Caco-2 (cell line): ENCODE measurements around the gene C2orf80. TPM values are rescaled to one million over a fixed set of nuclear protein-coding genes. Genes with fewer than 3 reads are reported as not detected.

Experiments used
- BruUV-seq: library from RNA; stranded (reverse); fragments of 400-500 nt; replicated peaks from 2 replicates; lab custom pipeline; 2021; lab: Mats Ljungman, UMichigan
- CTCF ChIA-PET: fragments of 300-600 bp; sonication (Branson Sonifier 250); formaldehyde crosslinking; loops from one replicate; lab custom pipeline; 2022; ENCODE audit warnings: antibody characterized with exemption; lab: Charles Lee
- POLR2A ChIA-PET: fragments of 300-600 bp; sonication (Branson Sonifier 250); formaldehyde crosslinking; loops from one replicate; lab custom pipeline; 2022; ENCODE audit warnings: antibody characterized with exemption; lab: Charles Lee
- DNase-seq, 2 experiments: peaks; one replicate each; pipeline versions ENCODE4 v3.0.0 to v3.0.0-alpha.2; 2020 to 2022
- H3K27me3 ChIP-seq: replicated peaks from 2 replicates; pipeline ENCODE4 v1.6.0; 2011; ENCODE audit warnings: low read length; ENCODE audit not compliant: control insufficient read depth, insufficient read depth
- H3K36me3 ChIP-seq: 2 replicates; pipeline ENCODE4 v1.5.1; 2011; ENCODE audit warnings: low read length; ENCODE audit not compliant: control insufficient read depth, insufficient read depth
- H3K4me1 ChIP-seq: fragments of 250-450 bp; sonication (Bioruptor Pico); 2 replicates; pipeline ENCODE4 v1.5.1; 2020; ENCODE audit warnings: mild to moderate bottlenecking
- H3K4me3 ChIP-seq: 2 replicates; pipeline ENCODE4 v1.5.1; 2011; ENCODE audit warnings: low read depth, mild to moderate bottlenecking, control low read depth, low read length
- H3K9me3 ChIP-seq: fragments of 250-450 bp; sonication (Bioruptor Pico); 2 replicates; pipeline ENCODE4 v1.5.1; 2020; ENCODE audit warnings: mild to moderate bottlenecking, moderate library complexity
- H3K27ac Mint-ChIP-seq: one replicate; pipeline ENCODE4 v1.8.0; 2022; ENCODE audit warnings: mixed read lengths; ENCODE audit not compliant: unreplicated experiment
- H3K27me3 Mint-ChIP-seq: one replicate; pipeline ENCODE4 v1.8.0; 2022; ENCODE audit warnings: mixed read lengths; ENCODE audit not compliant: insufficient read depth, unreplicated experiment
- H3K36me3 Mint-ChIP-seq: one replicate; pipeline ENCODE4 v1.8.0; 2022; ENCODE audit warnings: mild to moderate bottlenecking, mixed read lengths; ENCODE audit not compliant: insufficient read depth, unreplicated experiment
- H3K4me1 Mint-ChIP-seq: one replicate; pipeline ENCODE4 v1.8.0; 2022; ENCODE audit warnings: low read depth, mixed read lengths; ENCODE audit not compliant: unreplicated experiment
- H3K4me3 Mint-ChIP-seq: one replicate; pipeline ENCODE4 v1.8.0; 2022; ENCODE audit warnings: mild to moderate bottlenecking, moderate library complexity, mixed read lengths; ENCODE audit not compliant: unreplicated experiment
- H3K9me3 Mint-ChIP-seq: one replicate; pipeline ENCODE4 v1.8.0; 2022; ENCODE audit warnings: mixed read lengths; ENCODE audit not compliant: unreplicated experiment
- CTCF ChIP-seq, 2 experiments: fragments of 200-600 bp in 1 of 2; IDR thresholded peaks; 1 replicate in 1 of 2; 2 replicates in 1 of 2; pipeline versions ENCODE4 v1.5.1 to v1.8.0; 2011 to 2022; ENCODE audit warnings: antibody characterized with exemption in 1 of 2, control low read depth in 1 of 2, inconsistent platforms in 1 of 2, low read depth in 1 of 2, low read length in 1 of 2, mild to moderate bottlenecking in 1 of 2, moderate library complexity in 1 of 2; ENCODE audit not compliant: insufficient read depth in 1 of 2, severe bottlenecking in 1 of 2, unreplicated experiment in 1 of 2
- intact Hi-C: fragments of 100-400 bp; cut with micrococcal nuclease; formaldehyde crosslinking; loops from one replicate; pipeline ENCODE4 v1.10.0; 2022; ENCODE audit not compliant: unreplicated experiment
- total RNA-seq: library from RNA; stranded (reverse); gene quantifications from 2 replicates; pipeline ENCODE4 v1.2.3, GENCODE V29; 2022

The C2orf80 gene
- total RNA-seq, 1 experiment from 2014 or later, result not detected

GRCh38 chr2:208136716-208137094 is 53.1 kb downstream of the C2orf80 start:
- intact Hi-C loops, result no loop called here
- peaks cover 22% of the 10 kb centered on the region for H3K4me1 Mint-ChIP-seq
- CTCF ChIA-PET, result no interaction called here
- peaks cover 12% of the 10 kb centered on the region for H3K9me3 Mint-ChIP-seq
- H3K4me3 ChIP-seq, result no peak overlapping the region
- no peaks in the 10 kb centered on the region for H3K36me3 Mint-ChIP-seq
- TF ChIP-seq CTCF (IDR thresholded peaks at IDR 0.05; ENCODE audit: insufficient read depth in 1 of 2, low read depth in 1 of 2, low read length in 1 of 2, severe bottlenecking in 1 of 2, unreplicated experiment in 1 of 2), result no peak
- H3K27me3 Mint-ChIP-seq, result no peaks in the 10 kb centered on the region
- BruUV-seq, result no TSS peak
- H3K27me3 ChIP-seq, result no peaks in the 10 kb centered on the region
- DNase-seq, result no peak
- H3K36me3 ChIP-seq, result no peaks in the 10 kb centered on the region
- peaks cover 31% of the 10 kb centered on the region for H3K4me1 ChIP-seq
- no peak overlapping the region for H3K4me3 Mint-ChIP-seq
- H3K27ac Mint-ChIP-seq, result peak overlapping the region; percentile 50
- POLR2A ChIA-PET, result no interaction called here
- peaks cover 5% of the 10 kb centered on the region; the same call in 1 of the 2 replicates for H3K9me3 ChIP-seq

DNA sequence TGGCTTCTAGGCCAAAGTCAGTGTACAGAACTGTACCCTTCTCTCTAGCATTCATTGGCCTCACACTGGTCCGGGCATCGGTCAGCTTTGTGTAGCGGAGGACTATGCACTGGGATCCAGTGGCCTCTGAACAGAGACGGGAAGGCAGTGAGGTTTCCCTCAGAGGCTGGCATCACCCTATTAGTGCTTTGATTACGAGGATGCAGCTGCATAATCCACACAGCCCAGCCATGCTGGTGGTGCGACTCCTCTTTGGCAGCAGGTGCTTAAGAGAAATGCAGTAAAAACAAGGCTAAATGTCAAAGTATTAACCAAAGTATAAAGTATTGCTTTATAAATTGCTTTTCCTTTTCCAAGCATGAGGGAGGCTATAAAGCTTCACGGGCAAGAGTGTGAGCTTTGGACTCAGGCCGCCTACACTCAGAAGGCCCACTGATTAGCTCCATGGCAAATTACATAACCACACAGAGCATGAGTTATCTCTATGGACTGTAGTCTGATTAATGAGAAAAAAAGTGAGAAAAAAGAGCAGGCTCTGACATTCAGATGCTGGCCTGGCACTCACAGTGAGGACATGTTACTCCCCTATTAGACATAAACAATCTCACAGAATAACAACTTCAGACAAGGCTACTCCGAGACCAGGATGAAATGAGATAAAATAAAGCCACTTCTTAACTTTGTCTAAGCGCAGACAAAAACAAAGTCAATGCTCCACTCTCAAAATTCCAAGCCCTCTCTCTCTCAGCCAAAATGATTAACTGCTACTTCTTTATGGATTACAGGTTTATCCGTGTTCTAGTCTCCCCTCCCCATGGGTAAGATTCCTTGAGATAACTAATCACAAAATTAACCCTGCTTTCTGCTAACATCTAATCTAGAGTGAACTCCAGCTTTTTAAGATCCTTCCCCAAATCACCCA is 53.8 kb downstream of the C2orf80 start:
- Mint-ChIP-seq H3K27ac (peak overlapping the region; percentile 50), H3K4me3 (no peak overlapping the region), H3K27me3 (no peaks in the 10 kb centered on the region), H3K9me3 (peaks cover 12% of the 10 kb centered on the region), H3K4me1 (peaks cover 24% of the 10 kb centered on the region), H3K36me3 (no peaks in the 10 kb centered on the region)
- peak; percentile 28 to 71 for DNase-seq
- ChIA-PET POLR2A (interaction anchor here (0.6 kb wide), 2 partner anchors 11 to 23 kb away, joined by 3 read pairs; no protein-coding TSS in a partner anchor), CTCF (interaction anchor here (0.6 to 0.8 kb wide), 2 partner anchors 34 to 412 kb away, joined by 4 to 5 read pairs; no protein-coding TSS in a partner anchor)
- no peaks in the 10 kb centered on the region for H3K36me3 ChIP-seq
- no peak for TF ChIP-seq CTCF (IDR thresholded peaks at IDR 0.05; ENCODE audit: insufficient read depth in 1 of 2, low read depth in 1 of 2, low read length in 1 of 2, severe bottlenecking in 1 of 2, unreplicated experiment in 1 of 2)
- H3K4me3 ChIP-seq, result no peak overlapping the region
- no peaks in the 10 kb centered on the region for H3K27me3 ChIP-seq
- no TSS peak for BruUV-seq
- intact Hi-C loops, result no loop called here
- peaks cover 5% of the 10 kb centered on the region; the same call in 1 of the 2 replicates for H3K9me3 ChIP-seq
- H3K4me1 ChIP-seq, result peaks cover 33% of the 10 kb centered on the region

DNA sequence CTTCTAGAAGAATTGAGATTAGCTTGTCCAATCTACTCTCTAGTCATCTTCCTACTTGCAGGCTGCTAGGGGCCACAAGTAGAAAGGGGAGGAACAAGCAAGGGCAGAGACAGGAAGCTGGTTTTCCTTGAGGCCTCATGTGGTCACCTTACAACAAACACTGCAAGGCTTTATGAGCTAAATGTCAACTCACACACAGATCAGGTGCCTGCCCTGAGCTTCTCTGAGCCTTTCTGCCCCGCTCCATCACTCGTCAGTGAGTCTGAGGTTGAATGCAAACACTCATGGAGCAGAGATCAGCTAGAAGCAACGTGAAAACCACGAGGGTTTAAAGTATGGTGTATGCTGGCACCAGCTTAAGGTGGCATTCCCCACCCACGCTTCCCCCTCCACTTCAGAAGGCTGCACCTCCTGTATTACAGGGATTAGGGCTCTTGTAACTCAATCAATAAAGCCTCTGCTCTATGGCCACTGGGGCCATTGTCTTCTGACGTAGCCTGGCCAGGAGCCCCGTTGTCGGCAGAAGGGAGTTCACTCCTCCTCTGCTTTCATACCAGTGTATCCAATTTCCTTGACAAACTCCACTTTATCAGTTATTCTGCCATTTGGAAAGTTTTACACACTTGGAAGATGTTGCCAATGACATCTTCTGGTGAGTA is 54.8 kb downstream of the C2orf80 start:
- Mint-ChIP-seq H3K27me3 (no peaks in the 10 kb centered on the region), H3K4me1 (peaks cover 34% of the 10 kb centered on the region), H3K36me3 (no peaks in the 10 kb centered on the region), H3K27ac (no peak overlapping the region), H3K4me3 (no peak overlapping the region), H3K9me3 (peaks cover 12% of the 10 kb centered on the region)
- POLR2A ChIA-PET, result no interaction called here
- Histone ChIP-seq H3K4me1 (peaks cover 41% of the 10 kb centered on the region), H3K9me3 (peaks cover 5% of the 10 kb centered on the region; the same call in 1 of the 2 replicates), H3K27me3 (no peaks in the 10 kb centered on the region), H3K4me3 (no peak overlapping the region), H3K36me3 (no peaks in the 10 kb centered on the region)
- BruUV-seq, result no TSS peak
- CTCF ChIA-PET, result interaction anchor here (0.6 kb wide), 1 partner anchor 51 kb away, joined by 3 read pairs; no protein-coding TSS in a partner anchor
- no peak for DNase-seq
- intact Hi-C loops, result no loop called here
- no peak for TF ChIP-seq CTCF (IDR thresholded peaks at IDR 0.05; ENCODE audit: insufficient read depth in 1 of 2, low read depth in 1 of 2, low read length in 1 of 2, severe bottlenecking in 1 of 2, unreplicated experiment in 1 of 2)
